Right cardiac atrium (tissue), 5 donors: ENCODE measurements around the gene AHCTF1. TPM values are rescaled to one million over a fixed set of nuclear protein-coding genes. Genes with fewer than 3 reads are reported as not detected.

Experiments
- ATAC-seq, 2 donors: fragments of 200-7000 bp; cut with Tn5 transposase; one replicate each; pipeline versions ENCODE4 v1.8.0 to v1.9.1; 2020; ENCODE audit warnings: moderate library complexity in 2 of 2, mild to moderate bottlenecking in 1 of 2
- DNase-seq, 3 donors: peaks; one replicate each; pipeline ENCODE4 v3.0.0-alpha.2; 2020
- H3K27ac ChIP-seq: one replicate; pipeline ENCODE4 v1.5.1; 2013; ENCODE audit warnings: mild to moderate bottlenecking, low read length, control low read depth, moderate library complexity
- H3K27me3 ChIP-seq: one replicate; pipeline ENCODE4 v1.6.1; 2013; ENCODE audit not compliant: control insufficient read depth, insufficient read depth
- H3K4me1 ChIP-seq: one replicate; pipeline ENCODE4 v1.6.1; 2013; ENCODE audit warnings: low read length; ENCODE audit not compliant: control insufficient read depth, insufficient read depth
- H3K4me3 ChIP-seq: one replicate; pipeline ENCODE4 v1.5.1; 2013; ENCODE audit warnings: low read length, control low read depth
- H3K9me3 ChIP-seq: one replicate; pipeline ENCODE4 v1.6.1; 2013; ENCODE audit warnings: low read length; ENCODE audit not compliant: control insufficient read depth
- WGBS: extraction: QIAGEN DNeasy Blood & Tissue Kit; methylation state at CpG from one replicate; pipeline ENCODE4 v1.1.7; 2013; 5-methylcytosine and 5-hydroxymethylcytosine counted together
- intact Hi-C, 4 donors: fragments of 100-400 bp; cut with DNase I; formaldehyde crosslinking; loops; one replicate each; pipeline versions ENCODE4 v1.11.0 to v1.14.0; 2022 to 2023
- polyA plus RNA-seq: library from polyadenylated mRNA; stranded (reverse); fragments of 200-250 nt; gene quantifications from one replicate; pipeline ENCODE4 v1.2.3, GENCODE V29; 2013
- total RNA-seq, 4 donors: library from RNA; stranded (reverse); fragmentation: NEBNext Ultra II Directional; extraction: Animal tissue kit (Norgen Biotek cat#: 25700); gene quantifications; one replicate each; pipeline ENCODE4 v1.2.1, GENCODE V29; 2021
- donor health status: healthy with polysubstance abuse.
- donor health status: DM: no; HTN: yes; CAD: no.
- donor health status: DM: no; HTN: no; CAD: no.
- donor health status: DM: no; HTN: yes; CAD: no; lungs with severe emphysema.
- donor health status: DM: yes; HTN: yes; CAD: no.

The AHCTF1 gene
- total and polyA plus RNA-seq, 5 donors = 7.8 to 24.3 (median 20.2) TPM

DNA sequence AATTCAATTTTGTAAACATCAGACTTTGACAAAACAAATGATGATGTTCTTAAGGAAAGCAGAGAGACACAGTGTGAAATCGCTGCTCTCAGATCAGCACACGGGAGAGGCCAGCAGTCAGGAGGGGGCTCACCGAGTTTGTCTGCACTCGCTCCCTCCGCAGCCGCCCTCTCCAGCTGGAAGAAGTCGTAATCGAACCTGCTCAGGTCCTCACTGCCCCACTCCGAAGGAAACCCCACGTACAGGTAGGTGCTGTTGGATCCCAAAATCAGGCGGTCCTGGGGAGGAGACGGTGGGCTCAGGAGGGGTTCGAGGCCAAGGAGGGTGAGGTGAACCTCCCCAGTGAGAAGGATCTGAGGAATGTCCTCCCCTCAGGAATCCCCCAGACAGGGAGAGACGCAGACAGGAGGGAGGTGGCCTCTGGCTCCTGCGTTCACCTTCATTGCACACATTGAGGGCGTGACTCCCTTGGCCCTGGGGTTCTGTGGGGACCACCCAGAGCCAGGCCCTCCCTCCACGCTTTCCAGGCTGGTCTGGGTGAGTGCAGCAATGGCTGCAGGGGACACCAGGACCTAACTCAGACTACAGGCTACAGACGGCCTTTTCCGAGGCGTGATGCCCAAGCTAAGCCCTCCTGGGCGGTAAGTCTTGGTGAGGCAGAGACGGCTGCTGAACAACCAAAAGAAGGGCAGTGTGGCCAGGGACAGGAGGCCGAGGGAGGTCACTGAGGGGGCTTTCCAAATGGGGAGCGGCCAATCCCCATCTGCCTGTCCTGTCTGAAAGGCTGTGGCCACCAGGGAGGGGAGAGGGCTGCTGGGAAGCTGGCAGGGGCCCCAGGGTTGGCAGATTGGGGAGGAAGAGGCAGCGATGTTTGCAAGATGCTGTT is 142.1 kb downstream of the AHCTF1 start:
- Histone ChIP-seq H3K4me1 (peaks cover 4% of the 10 kb centered on the region), H3K27me3 (no peaks in the 10 kb centered on the region), H3K4me3 (no peak overlapping the region), H3K9me3 (no peaks in the 10 kb centered on the region), H3K27ac (no peak overlapping the region)
- DNase-seq = no peak
- intact Hi-C loops = no loop called here
- 85% methylated on average over 25 of the region's 25 CpGs for WGBS
- ATAC-seq = no peak

Other genes with a start within 250 kb of the AHCTF1 start
- 10 to 100 TPM; 22.2 to 29.8 (median 28.4) TPM for gene SCCPDH, start 207.5 kb downstream of the AHCTF1 start, total RNA-seq
- gene SCCPDH, start 207.5 kb downstream of the AHCTF1 start, polyA plus RNA-seq = 24.3 TPM
- gene ZNF695, start 76.1 kb upstream of the AHCTF1 start, total RNA-seq = under 1 TPM in 2 of 4 donors, not detected in 2; 0.11 to 0.28 TPM
- 0.05 TPM for gene ZNF695, start 76.1 kb upstream of the AHCTF1 start, polyA plus RNA-seq
- 1 to 10 TPM; 1.6 to 2.1 (median 1.8) TPM for gene ZNF670, start 146.9 kb upstream of the AHCTF1 start, total RNA-seq
- gene ZNF670, start 146.9 kb upstream of the AHCTF1 start, polyA plus RNA-seq = 1.3 TPM
- gene ZNF669, start 172.4 kb upstream of the AHCTF1 start, total RNA-seq = 1 to 10 TPM; 3.2 to 6.0 (median 5.1) TPM
- 3.4 TPM for gene ZNF669, start 172.4 kb upstream of the AHCTF1 start, polyA plus RNA-seq
- 10 to 100 TPM; 13.9 to 27.3 (median 21.9) TPM for gene ZNF124, start 240.1 kb upstream of the AHCTF1 start, total RNA-seq
- gene ZNF124, start 240.1 kb upstream of the AHCTF1 start, polyA plus RNA-seq = 1.1 TPM